GM12878 (cell line): ENCODE results near the gene OR5C1.

Source experiments
- ESRRA ChIP-seq: IDR thresholded peaks from 2 replicates; pipeline ENCODE4 v1.6.1; 2012; ENCODE audit warnings: mild to moderate bottlenecking, low read length, improper control_type of control experiment
- RAD21 ChIP-seq: IDR thresholded peaks from 2 replicates; pipeline ENCODE4 v1.6.1; 2011; ENCODE audit warnings: mild to moderate bottlenecking, low read depth, low read length, moderate library complexity; ENCODE audit not compliant: insufficient read depth

GRCh38 chr9:122797316-122798063, 8.8 kb downstream of the OR5C1 start:
- TF ChIP-seq RAD21: no peak
- no peak for TF ChIP-seq ESRRA
